Ovary (tissue), 3 donors: ENCODE results near the gene GLYATL1.

Experiments
- EP300 ChIP-seq: sonication (generic); formaldehyde crosslinking; IDR thresholded peaks from one replicate; pipeline ENCODE4 v1.6.1; 2017; ENCODE audit warnings: antibody characterized with exemption
- POLR2A ChIP-seq: fragments of 450-650 bp; IDR thresholded peaks from one replicate; pipeline ENCODE4 v1.6.1; 2017; ENCODE audit warnings: antibody characterized with exemption, mild to moderate bottlenecking, moderate library complexity
- TF ChIP-seq, protein P1 (sequence below), 3 donors: fragments of 450-650 bp in 2 of 3; fragments of 200-600 bp in 1 of 3; IDR thresholded peaks; one replicate each; pipeline versions ENCODE4 v1.5.1 to v1.8.0; 2016 to 2022; ENCODE audit warnings: antibody characterized with exemption in 3 of 3, mild to moderate bottlenecking in 1 of 3
- donor health status: DM: no; HTN: no; CAD: no.

DNA sequence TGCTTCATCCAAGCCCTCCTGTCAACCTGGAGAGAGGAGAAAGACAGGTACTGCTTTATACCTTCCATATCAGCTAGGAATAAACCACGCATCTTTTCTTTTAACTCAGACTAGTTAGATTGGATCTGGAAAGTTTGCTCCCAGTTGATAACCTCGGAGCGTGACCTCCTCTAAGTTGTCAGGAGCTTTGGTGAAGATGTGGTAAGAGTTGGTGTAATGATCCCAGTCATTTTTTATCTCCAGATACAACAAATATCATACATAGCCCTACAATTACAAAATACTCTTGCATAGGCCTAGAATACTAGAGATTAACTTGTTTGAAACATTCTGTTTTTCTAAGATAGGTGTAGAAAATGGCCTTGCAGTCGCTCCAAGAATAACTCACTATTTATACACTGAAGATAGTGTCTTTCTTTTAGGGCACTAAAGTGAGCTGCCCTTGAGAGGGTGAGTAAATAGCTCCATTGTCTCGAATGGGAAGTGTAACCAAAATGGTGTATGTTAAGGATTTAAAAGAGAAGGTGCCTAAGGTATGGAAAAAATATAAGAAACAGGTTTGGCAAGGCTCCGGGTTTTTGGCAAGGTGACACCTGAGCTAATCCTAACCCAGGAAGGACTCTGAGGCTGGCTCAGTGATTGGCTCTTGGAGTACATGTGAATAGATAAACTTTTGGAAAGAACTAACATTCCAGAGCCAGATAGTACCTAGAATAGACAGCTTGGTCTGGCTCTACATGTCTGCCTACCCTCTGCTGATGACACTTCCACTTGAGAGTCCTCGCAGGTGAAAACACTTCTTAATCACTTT is 59.4 kb downstream of the GLYATL1 start:
- no peak for TF ChIP-seq POLR2A
- TF ChIP-seq, protein P1, sequence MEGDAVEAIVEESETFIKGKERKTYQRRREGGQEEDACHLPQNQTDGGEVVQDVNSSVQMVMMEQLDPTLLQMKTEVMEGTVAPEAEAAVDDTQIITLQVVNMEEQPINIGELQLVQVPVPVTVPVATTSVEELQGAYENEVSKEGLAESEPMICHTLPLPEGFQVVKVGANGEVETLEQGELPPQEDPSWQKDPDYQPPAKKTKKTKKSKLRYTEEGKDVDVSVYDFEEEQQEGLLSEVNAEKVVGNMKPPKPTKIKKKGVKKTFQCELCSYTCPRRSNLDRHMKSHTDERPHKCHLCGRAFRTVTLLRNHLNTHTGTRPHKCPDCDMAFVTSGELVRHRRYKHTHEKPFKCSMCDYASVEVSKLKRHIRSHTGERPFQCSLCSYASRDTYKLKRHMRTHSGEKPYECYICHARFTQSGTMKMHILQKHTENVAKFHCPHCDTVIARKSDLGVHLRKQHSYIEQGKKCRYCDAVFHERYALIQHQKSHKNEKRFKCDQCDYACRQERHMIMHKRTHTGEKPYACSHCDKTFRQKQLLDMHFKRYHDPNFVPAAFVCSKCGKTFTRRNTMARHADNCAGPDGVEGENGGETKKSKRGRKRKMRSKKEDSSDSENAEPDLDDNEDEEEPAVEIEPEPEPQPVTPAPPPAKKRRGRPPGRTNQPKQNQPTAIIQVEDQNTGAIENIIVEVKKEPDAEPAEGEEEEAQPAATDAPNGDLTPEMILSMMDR (IDR thresholded peaks at IDR 0.05): no peak
- TF ChIP-seq EP300: no peak
